Cardiac muscle cell (in vitro differentiated cells and primary cell): Measurements from ENCODE around the gene PCNX2. TPM values are rescaled to one million over a fixed set of nuclear protein-coding genes. Genes with fewer than 3 reads are reported as not detected.

Experiments
- DNase-seq, 2 donors: peaks; one replicate each; pipeline versions ENCODE4 v3.0.0 to v3.0.0-alpha.2; 2010 to 2017; ENCODE audit warnings: low read depth in 1 of 2, low spot score in 1 of 2
- H3K27ac ChIP-seq: fragments of 200-600 bp; sonication (generic); 2 replicates; pipeline ENCODE4 v1.5.1; 2016
- H3K27me3 ChIP-seq: fragments of 200-600 bp; sonication (generic); 2 replicates; pipeline ENCODE4 v1.6.0; 2016; ENCODE audit warnings: control low read depth
- H3K36me3 ChIP-seq: fragments of 200-600 bp; sonication (generic); 2 replicates; pipeline ENCODE4 v1.5.1; 2016; ENCODE audit warnings: control low read depth
- H3K4me1 ChIP-seq: fragments of 200-600 bp; sonication (generic); 2 replicates; pipeline ENCODE4 v1.8.1; 2017; ENCODE audit warnings: low read depth, mild to moderate bottlenecking, mixed run types
- H3K4me3 ChIP-seq: fragments of 200-600 bp; sonication (generic); 2 replicates; pipeline ENCODE4 v1.5.1; 2016; ENCODE audit warnings: mild to moderate bottlenecking
- H3K9me3 ChIP-seq: fragments of 200-600 bp; sonication (generic); 2 replicates; pipeline ENCODE4 v1.5.1; 2017; ENCODE audit warnings: low read depth, mild to moderate bottlenecking, control low read depth
- CTCF ChIP-seq: IDR thresholded peaks from 2 replicates; pipeline ENCODE4 v1.5.1; 2012; ENCODE audit warnings: low read depth, mild to moderate bottlenecking, low read length
- polyA plus RNA-seq: library from polyadenylated mRNA; unstranded; fragments of >200 nt; fragmentation: Nextera tagmentation; extraction: Ambion mirVana; gene quantifications from 2 replicates; pipeline ENCODE4 v1.2.1, GENCODE V29; 2016
- total RNA-seq: library from RNA; depleted of rRNA; stranded (reverse); fragments of >200 nt; gene quantifications from 2 replicates; pipeline ENCODE4 v1.2.3, GENCODE V29; 2016

The PCNX2 gene
- total and polyA plus RNA-seq, 2 experiments from 2014 or later, result 3.9 to 5.1 TPM

GRCh38 chr1:233211595-233211994 is 83.9 kb downstream of the PCNX2 start:
- no peak for TF ChIP-seq CTCF

GRCh38 chr1:233211106-233211505 is 84.4 kb downstream of the PCNX2 start:
- no peak for DNase-seq
- no peak for TF ChIP-seq CTCF
- no peak overlapping the region for H3K27ac ChIP-seq

More at GRCh38 chr1:233211595-233211994, 83.9 kb downstream of the PCNX2 start:
- H3K4me3 ChIP-seq, result no peak overlapping the region
- H3K9me3 ChIP-seq, result no peaks in the 10 kb centered on the region
- no peak overlapping the region for H3K27ac ChIP-seq
- no peaks in the 10 kb centered on the region for H3K4me1 ChIP-seq
- no peaks in the 10 kb centered on the region for H3K36me3 ChIP-seq
- DNase-seq, result no peak
- H3K27me3 ChIP-seq, result no peaks in the 10 kb centered on the region

GRCh38 chr1:233209481-233209880 is 86.0 kb downstream of the PCNX2 start:
- H3K27me3 ChIP-seq, result no peaks in the 10 kb centered on the region
- no peaks in the 10 kb centered on the region for H3K36me3 ChIP-seq
- DNase-seq, result peak in 1 of 2 donors; percentile 34

More at GRCh38 chr1:233211106-233211505, 84.4 kb downstream of the PCNX2 start:
- H3K9me3 ChIP-seq, result no peaks in the 10 kb centered on the region
- no peaks in the 10 kb centered on the region for H3K4me1 ChIP-seq
- no peaks in the 10 kb centered on the region for H3K36me3 ChIP-seq
- no peak overlapping the region for H3K4me3 ChIP-seq
- no peaks in the 10 kb centered on the region for H3K27me3 ChIP-seq

GRCh38 chr1:233208687-233209086 is 86.8 kb downstream of the PCNX2 start:
- TF ChIP-seq CTCF, result no peak
- no peak overlapping the region for H3K4me3 ChIP-seq
- no peaks in the 10 kb centered on the region for H3K27me3 ChIP-seq
- H3K4me1 ChIP-seq, result no peaks in the 10 kb centered on the region
- H3K9me3 ChIP-seq, result no peaks in the 10 kb centered on the region
- no peak overlapping the region for H3K27ac ChIP-seq
- DNase-seq, result no peak
- no peaks in the 10 kb centered on the region for H3K36me3 ChIP-seq

More at GRCh38 chr1:233209481-233209880, 86.0 kb downstream of the PCNX2 start:
- H3K27ac ChIP-seq, result no peak overlapping the region
- H3K4me3 ChIP-seq, result no peak overlapping the region
- no peaks in the 10 kb centered on the region for H3K4me1 ChIP-seq
- TF ChIP-seq CTCF, result no peak
- no peaks in the 10 kb centered on the region for H3K9me3 ChIP-seq

GRCh38 chr1:233197940-233198339 is 97.6 kb downstream of the PCNX2 start:
- H3K27ac ChIP-seq, result no peak overlapping the region
- H3K4me1 ChIP-seq, result peaks cover 4% of the 10 kb centered on the region
- TF ChIP-seq CTCF, result no peak
- no peak for DNase-seq
- no peak overlapping the region for H3K4me3 ChIP-seq
- no peaks in the 10 kb centered on the region for H3K36me3 ChIP-seq
- H3K27me3 ChIP-seq, result no peaks in the 10 kb centered on the region
- no peaks in the 10 kb centered on the region for H3K9me3 ChIP-seq

GRCh38 chr1:233193741-233194140 is 101.8 kb downstream of the PCNX2 start:
- Histone ChIP-seq H3K4me3 (no peak overlapping the region), H3K4me1 (no peaks in the 10 kb centered on the region), H3K9me3 (no peaks in the 10 kb centered on the region), H3K36me3 (no peaks in the 10 kb centered on the region), H3K27me3 (no peaks in the 10 kb centered on the region), H3K27ac (no peak overlapping the region)
- TF ChIP-seq CTCF, result no peak
- DNase-seq, result no peak
